K562 (cell line): ENCODE data around the gene POLG. TPM values are rescaled to one million over a fixed set of nuclear protein-coding genes. Genes with fewer than 3 reads are reported as not detected.
A peak's percentile ranks its signal among the peaks of the same experiment; 100 is the strongest.

ENCODE experiments used
- CBX2 ChIP-seq: fragments of 200-600 bp; sonication (generic); IDR thresholded peaks from one replicate; pipeline ENCODE4 v1.6.1; 2012; ENCODE audit warnings: mild to moderate bottlenecking, low read length, inconsistent platforms; ENCODE audit not compliant: insufficient read depth, poor library complexity, severe bottlenecking
- CTCFL ChIP-seq: IDR thresholded peaks from 2 replicates; pipeline ENCODE4 v1.6.1; 2011; ENCODE audit warnings: borderline replicate concordance, low read depth, mild to moderate bottlenecking, moderate library complexity, low read length; ENCODE audit not compliant: insufficient read depth, poor library complexity, severe bottlenecking
- ELK1 ChIP-seq: sonication (generic); formaldehyde crosslinking; IDR thresholded peaks from 2 replicates; pipeline ENCODE4 v1.8.1; 2022; ENCODE audit warnings: missing genetic modification reagents
- JUNB ChIP-seq: fragments of 450-650 bp; formaldehyde crosslinking; conservative IDR thresholded peaks from 2 replicates; pipeline ENCODE4 v1.4.0; 2020; ENCODE audit warnings: mild to moderate bottlenecking
- KLF6 ChIP-seq: fragments of 250-450 bp; sonication (Bioruptor Pico); IDR thresholded peaks from 2 replicates; pipeline ENCODE4 v1.4.0; 2020; ENCODE audit warnings: mild to moderate bottlenecking, moderate library complexity, borderline replicate concordance
- PCBP1 ChIP-seq: fragments of 200-400 bp; formaldehyde crosslinking; IDR thresholded peaks from 2 replicates; pipeline ENCODE4 v1.6.1; 2018; ENCODE audit warnings: mild to moderate bottlenecking, low read depth, low read length; ENCODE audit not compliant: poor library complexity, severe bottlenecking
- SIRT6 ChIP-seq: IDR thresholded peaks from one replicate; pipeline ENCODE4 v1.6.1; 2012; ENCODE audit warnings: low read depth, mild to moderate bottlenecking, control low read depth, inconsistent platforms, low read length, moderate library complexity
- SRSF3 ChIP-seq: fragments of 200-400 bp; formaldehyde crosslinking; IDR thresholded peaks from 2 replicates; pipeline ENCODE4 v1.6.1; 2016; ENCODE audit warnings: mild to moderate bottlenecking, low read length, moderate library complexity; ENCODE audit not compliant: insufficient read depth
- TCF3 ChIP-seq: sonication (generic); formaldehyde crosslinking; IDR thresholded peaks from 2 replicates; pipeline ENCODE4 v1.4.0; 2020; ENCODE audit warnings: mild to moderate bottlenecking, missing genetic modification reagents
- TRIM25 ChIP-seq: fragments of 450-650 bp; IDR thresholded peaks from 2 replicates; pipeline ENCODE4 v1.7.0; 2016; ENCODE audit warnings: borderline replicate concordance
- ZNF707 ChIP-seq: fragments of 250-450 bp; sonication (Bioruptor Pico); conservative IDR thresholded peaks from 2 replicates; pipeline ENCODE4 v1.8.0; 2022; ENCODE audit warnings: inconsistent platforms, mild to moderate bottlenecking, moderate library complexity
- ZNF77 ChIP-seq: fragments of 250-450 bp; sonication (Bioruptor Pico); IDR thresholded peaks from 2 replicates; pipeline ENCODE4 v1.5.0; 2020
- ZNF778 ChIP-seq: fragments of 450-650 bp; formaldehyde crosslinking; IDR thresholded peaks from 2 replicates; pipeline ENCODE4 v1.4.0; 2020; ENCODE audit warnings: mild to moderate bottlenecking, moderate library complexity
- polyA plus RNA-seq, 8 experiments: library from polyadenylated mRNA; depleted of rRNA in 4 of 8; stranded (reverse) in 5 of 8; unstranded in 3 of 8; fragments of >200 nt; fragmentation: Nextera tagmentation in 2 of 8; fragmentation: Illumina TruSeq in 1 of 8; extraction: Ambion mirVana in 2 of 8; extraction: Trizol in 1 of 8; gene quantifications; 2 replicates each; pipeline versions ENCODE4 v1.2.1 to v1.2.3, GENCODE V29; 2011 to 2014; ENCODE audit warnings: inconsistent platforms in 1 of 8, missing spikeins in 1 of 8
- total RNA-seq, 7 experiments: library from RNA; depleted of rRNA in 6 of 7; stranded (reverse); fragments of >200 nt in 6 of 7; fragmentation: Illumina TruSeq in 2 of 7; extraction: Trizol in 2 of 7; gene quantifications; 2 replicates each; pipeline versions ENCODE4 v1.2.1 to v1.2.3, GENCODE V29; 2011 to 2021; ENCODE audit warnings: low replicate concordance in 1 of 7
- TF ChIP-seq, protein P1 (sequence below): fragments of 250-450 bp; sonication (Bioruptor Pico); IDR thresholded peaks from 2 replicates; pipeline ENCODE4 v1.9.0; 2021; ENCODE audit warnings: mild to moderate bottlenecking, inconsistent platforms
- TF ChIP-seq, protein P2 (sequence below), 2 experiments: fragments of 450-650 bp; IDR thresholded peaks; 2 replicates each; pipeline ENCODE4 v1.6.1; 2018; ENCODE audit warnings: mild to moderate bottlenecking in 2 of 2, low read depth in 1 of 2; ENCODE audit not compliant: partially characterized antibody in 2 of 2

POLG gene
- total and polyA plus RNA-seq, 9 of the 15 experiments (the other 6 are each of a cell fraction or from before 2014, with no cell fraction given) = 15.2 to 83.8 (median 38.6) TPM

- TF ChIP-seq, protein P1, sequence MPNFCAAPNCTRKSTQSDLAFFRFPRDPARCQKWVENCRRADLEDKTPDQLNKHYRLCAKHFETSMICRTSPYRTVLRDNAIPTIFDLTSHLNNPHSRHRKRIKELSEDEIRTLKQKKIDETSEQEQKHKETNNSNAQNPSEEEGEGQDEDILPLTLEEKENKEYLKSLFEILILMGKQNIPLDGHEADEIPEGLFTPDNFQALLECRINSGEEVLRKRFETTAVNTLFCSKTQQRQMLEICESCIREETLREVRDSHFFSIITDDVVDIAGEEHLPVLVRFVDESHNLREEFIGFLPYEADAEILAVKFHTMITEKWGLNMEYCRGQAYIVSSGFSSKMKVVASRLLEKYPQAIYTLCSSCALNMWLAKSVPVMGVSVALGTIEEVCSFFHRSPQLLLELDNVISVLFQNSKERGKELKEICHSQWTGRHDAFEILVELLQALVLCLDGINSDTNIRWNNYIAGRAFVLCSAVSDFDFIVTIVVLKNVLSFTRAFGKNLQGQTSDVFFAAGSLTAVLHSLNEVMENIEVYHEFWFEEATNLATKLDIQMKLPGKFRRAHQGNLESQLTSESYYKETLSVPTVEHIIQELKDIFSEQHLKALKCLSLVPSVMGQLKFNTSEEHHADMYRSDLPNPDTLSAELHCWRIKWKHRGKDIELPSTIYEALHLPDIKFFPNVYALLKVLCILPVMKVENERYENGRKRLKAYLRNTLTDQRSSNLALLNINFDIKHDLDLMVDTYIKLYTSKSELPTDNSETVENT (CRISPR knock-in tag) = no peak
- TF ChIP-seq SRSF3 = no peak
- no peak for TF ChIP-seq SIRT6
- no peak for TF ChIP-seq TRIM25
- TF ChIP-seq ZNF778 (CRISPR knock-in tag) = no peak
- TF ChIP-seq TCF3 (CRISPR knock-in tag) = peak; percentile 24; the same call in 1 of the 2 replicates
- no peak for TF ChIP-seq ZNF707
- peak; percentile 77 for TF ChIP-seq CTCFL
- no peak for TF ChIP-seq ZNF77
- TF ChIP-seq PCBP1 = no peak
- TF ChIP-seq, protein P2, sequence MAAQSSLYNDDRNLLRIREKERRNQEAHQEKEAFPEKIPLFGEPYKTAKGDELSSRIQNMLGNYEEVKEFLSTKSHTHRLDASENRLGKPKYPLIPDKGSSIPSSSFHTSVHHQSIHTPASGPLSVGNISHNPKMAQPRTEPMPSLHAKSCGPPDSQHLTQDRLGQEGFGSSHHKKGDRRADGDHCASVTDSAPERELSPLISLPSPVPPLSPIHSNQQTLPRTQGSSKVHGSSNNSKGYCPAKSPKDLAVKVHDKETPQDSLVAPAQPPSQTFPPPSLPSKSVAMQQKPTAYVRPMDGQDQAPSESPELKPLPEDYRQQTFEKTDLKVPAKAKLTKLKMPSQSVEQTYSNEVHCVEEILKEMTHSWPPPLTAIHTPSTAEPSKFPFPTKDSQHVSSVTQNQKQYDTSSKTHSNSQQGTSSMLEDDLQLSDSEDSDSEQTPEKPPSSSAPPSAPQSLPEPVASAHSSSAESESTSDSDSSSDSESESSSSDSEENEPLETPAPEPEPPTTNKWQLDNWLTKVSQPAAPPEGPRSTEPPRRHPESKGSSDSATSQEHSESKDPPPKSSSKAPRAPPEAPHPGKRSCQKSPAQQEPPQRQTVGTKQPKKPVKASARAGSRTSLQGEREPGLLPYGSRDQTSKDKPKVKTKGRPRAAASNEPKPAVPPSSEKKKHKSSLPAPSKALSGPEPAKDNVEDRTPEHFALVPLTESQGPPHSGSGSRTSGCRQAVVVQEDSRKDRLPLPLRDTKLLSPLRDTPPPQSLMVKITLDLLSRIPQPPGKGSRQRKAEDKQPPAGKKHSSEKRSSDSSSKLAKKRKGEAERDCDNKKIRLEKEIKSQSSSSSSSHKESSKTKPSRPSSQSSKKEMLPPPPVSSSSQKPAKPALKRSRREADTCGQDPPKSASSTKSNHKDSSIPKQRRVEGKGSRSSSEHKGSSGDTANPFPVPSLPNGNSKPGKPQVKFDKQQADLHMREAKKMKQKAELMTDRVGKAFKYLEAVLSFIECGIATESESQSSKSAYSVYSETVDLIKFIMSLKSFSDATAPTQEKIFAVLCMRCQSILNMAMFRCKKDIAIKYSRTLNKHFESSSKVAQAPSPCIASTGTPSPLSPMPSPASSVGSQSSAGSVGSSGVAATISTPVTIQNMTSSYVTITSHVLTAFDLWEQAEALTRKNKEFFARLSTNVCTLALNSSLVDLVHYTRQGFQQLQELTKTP (IDR thresholded peaks at IDR 0.05; ENCODE audit: low read depth in 1 of 2, partially characterized antibody in 2 of 2) = no peak
- no peak for TF ChIP-seq CBX2
- no peak for TF ChIP-seq KLF6 (CRISPR knock-in tag)
- no peak for TF ChIP-seq JUNB
- no peak for TF ChIP-seq ELK1
Measured at GRCh38 chr15:89358755-89359439, 24.3 kb upstream of the POLG start (continued).
